Measurements from ENCODE around the gene SLC25A13.

DNA sequence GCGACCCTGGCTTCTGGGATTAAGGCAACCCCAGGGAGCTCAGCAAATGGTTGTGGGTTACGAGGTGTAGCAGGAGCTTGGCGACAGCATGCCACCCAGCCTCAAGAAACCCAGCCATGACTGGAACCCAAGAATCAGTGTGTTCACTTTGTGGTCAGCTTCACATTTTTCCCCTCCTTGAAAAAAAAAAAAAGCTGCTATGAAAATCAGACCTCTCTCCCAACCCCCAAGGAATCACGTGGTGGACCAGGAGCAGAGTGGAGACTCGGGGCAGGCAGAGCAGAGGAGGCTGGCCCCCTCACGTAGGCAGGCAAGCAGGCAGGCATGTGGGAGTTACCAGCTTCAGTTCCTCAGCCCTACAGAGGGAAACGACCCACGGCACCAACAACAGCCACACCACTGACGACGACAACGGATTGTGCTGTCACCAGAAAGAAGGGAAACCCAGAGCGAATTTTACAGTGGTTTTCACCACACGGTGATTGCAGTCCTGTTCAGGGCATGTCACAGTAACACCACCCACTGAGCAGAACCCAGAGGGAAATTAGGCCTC lies 203.4 kb downstream of the SLC25A13 start:
- TF ChIP-seq, protein P1, sequence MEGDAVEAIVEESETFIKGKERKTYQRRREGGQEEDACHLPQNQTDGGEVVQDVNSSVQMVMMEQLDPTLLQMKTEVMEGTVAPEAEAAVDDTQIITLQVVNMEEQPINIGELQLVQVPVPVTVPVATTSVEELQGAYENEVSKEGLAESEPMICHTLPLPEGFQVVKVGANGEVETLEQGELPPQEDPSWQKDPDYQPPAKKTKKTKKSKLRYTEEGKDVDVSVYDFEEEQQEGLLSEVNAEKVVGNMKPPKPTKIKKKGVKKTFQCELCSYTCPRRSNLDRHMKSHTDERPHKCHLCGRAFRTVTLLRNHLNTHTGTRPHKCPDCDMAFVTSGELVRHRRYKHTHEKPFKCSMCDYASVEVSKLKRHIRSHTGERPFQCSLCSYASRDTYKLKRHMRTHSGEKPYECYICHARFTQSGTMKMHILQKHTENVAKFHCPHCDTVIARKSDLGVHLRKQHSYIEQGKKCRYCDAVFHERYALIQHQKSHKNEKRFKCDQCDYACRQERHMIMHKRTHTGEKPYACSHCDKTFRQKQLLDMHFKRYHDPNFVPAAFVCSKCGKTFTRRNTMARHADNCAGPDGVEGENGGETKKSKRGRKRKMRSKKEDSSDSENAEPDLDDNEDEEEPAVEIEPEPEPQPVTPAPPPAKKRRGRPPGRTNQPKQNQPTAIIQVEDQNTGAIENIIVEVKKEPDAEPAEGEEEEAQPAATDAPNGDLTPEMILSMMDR (IDR thresholded peaks at IDR 0.05) = no peak
- TF ChIP-seq POLR2A (IDR thresholded peaks at IDR 0.05) (no peak), EP300 (IDR thresholded peaks at IDR 0.05) (no peak)
